K562 (cell line): ENCODE results near the gene FHL1. TPM values are rescaled to one million over a fixed set of nuclear protein-coding genes. Genes with fewer than 3 reads are reported as not detected.

Experiments used
- ATAC-seq: fragments of 200-7000 bp; cut with Tn5 transposase; 3 replicates; pipeline ENCODE4 v1.9.1; 2020; ENCODE audit warnings: moderate library complexity
- BruUV-seq: library from RNA; stranded (reverse); fragments of 400-500 nt; replicated peaks from 2 replicates; lab custom pipeline; 2021; lab: Mats Ljungman, UMichigan
- CTCF ChIA-PET: fragments of 300-600 bp; formaldehyde crosslinking; extraction: SDS; loops from one replicate; lab custom pipeline; 2021; ENCODE audit warnings: low intra/inter-chr PET ratio; lab: Yijun Ruan, JAX
- POLR2A ChIA-PET: fragments of 300-600, 350-650 bp; sonication (Branson Sonifier 250); formaldehyde crosslinking; extraction: SDS; loops from one replicate; lab custom pipeline; 2021; ENCODE audit warnings: antibody characterized with exemption, inconsistent platforms; lab: Yijun Ruan, JAX
- DNase-seq, 4 experiments: peaks; one replicate each; pipeline versions ENCODE4 v3.0.0 to v3.0.0-alpha.2; 2011 to 2018; ENCODE audit warnings: low spot score in 3 of 4, mixed read lengths in 3 of 4; ENCODE audit errors: extremely low read depth in 1 of 4
- FAIRE-seq: peaks from 2 replicates; lab custom pipeline; 2011; peaks lifted over from hg19 to GRCh38; lab: Jason Lieb, UNC
- H2AFZ ChIP-seq: 2 replicates; pipeline ENCODE4 v1.6.0; 2011; ENCODE audit warnings: low read depth, low read length, control low read depth, inconsistent platforms
- H3K27ac ChIP-seq: fragments of 200-600 bp; 3 replicates; pipeline ENCODE4 v1.8.0; 2011; ENCODE audit warnings: low read depth, mild to moderate bottlenecking, control low read depth, inconsistent platforms, low read length, moderate library complexity, mixed read lengths; ENCODE audit errors: extremely low read depth
- H3K27me3 ChIP-seq, 2 experiments: fragments of 300-600 bp in 1 of 2; 2 replicates in 1 of 2; 3 replicates in 1 of 2; pipeline versions ENCODE4 v1.6.0 to v1.8.0; 2011; ENCODE audit warnings: inconsistent platforms in 2 of 2, low read length in 2 of 2, mild to moderate bottlenecking in 1 of 2, mixed read lengths in 1 of 2, moderate library complexity in 1 of 2; ENCODE audit not compliant: control insufficient read depth in 2 of 2, insufficient read depth in 2 of 2
- H3K36me3 ChIP-seq: fragments of 300-600 bp; 3 replicates; pipeline ENCODE4 v1.8.0; 2011; ENCODE audit warnings: mild to moderate bottlenecking, low read length, inconsistent platforms; ENCODE audit not compliant: control insufficient read depth, insufficient read depth
- H3K4me1 ChIP-seq, 2 experiments: fragments of 200-600 bp in 1 of 2; replicated peaks in 1 of 2; 2 replicates in 1 of 2; 3 replicates in 1 of 2; pipeline versions ENCODE4 v1.5.1 to v1.8.0; 2011; ENCODE audit warnings: inconsistent platforms in 2 of 2, low read length in 2 of 2, mild to moderate bottlenecking in 1 of 2, mixed read lengths in 1 of 2, moderate library complexity in 1 of 2; ENCODE audit not compliant: control insufficient read depth in 2 of 2, insufficient read depth in 2 of 2
- H3K4me2 ChIP-seq: 2 replicates; pipeline ENCODE4 v1.6.1; 2011; ENCODE audit warnings: low read length, control low read depth, inconsistent platforms, mixed read lengths; ENCODE audit not compliant: insufficient read depth
- H3K4me3 ChIP-seq: fragments of 200-600 bp; sonication (generic), shearing (Covaris generic); 2 replicates; pipeline ENCODE4 v1.5.1; 2016; ENCODE audit warnings: control low read depth, inconsistent platforms
- H3K79me2 ChIP-seq: fragments of 200-600 bp; 3 replicates; pipeline ENCODE4 v1.8.0; 2011; ENCODE audit warnings: low read length, inconsistent platforms; ENCODE audit not compliant: control insufficient read depth, insufficient read depth
- H3K9ac ChIP-seq, 2 experiments: 2 replicates each; pipeline versions ENCODE4 v1.6.0 to v1.6.1; 2011; ENCODE audit warnings: low read depth in 2 of 2, low read length in 2 of 2, control low read depth in 1 of 2, inconsistent platforms in 1 of 2, mild to moderate bottlenecking in 1 of 2, mixed read lengths in 1 of 2; ENCODE audit not compliant: insufficient read depth in 1 of 2
- H3K9me1 ChIP-seq: one replicate; pipeline ENCODE4 v1.6.0; 2011; ENCODE audit warnings: inconsistent platforms, mild to moderate bottlenecking, low read length, moderate library complexity; ENCODE audit not compliant: control insufficient read depth, insufficient read depth
- H3K9me3 ChIP-seq: replicated peaks from 2 replicates; pipeline ENCODE4 v1.5.1; 2011; ENCODE audit warnings: low read depth, low read length, inconsistent platforms; ENCODE audit not compliant: control insufficient read depth, insufficient read depth
- H4K20me1 ChIP-seq: replicated peaks from 2 replicates; pipeline ENCODE4 v1.6.1; 2011; ENCODE audit warnings: low read length, inconsistent platforms, mixed read lengths; ENCODE audit not compliant: control insufficient read depth, insufficient read depth
- CHAMP1 ChIP-seq: fragments of 450-650 bp; IDR thresholded peaks from 2 replicates; pipeline ENCODE4 v1.6.1; 2016; ENCODE audit warnings: mild to moderate bottlenecking
- ETV5 ChIP-seq: sonication (generic); formaldehyde crosslinking; IDR thresholded peaks from 2 replicates; pipeline ENCODE4 v1.4.0; 2020; ENCODE audit warnings: low read depth, mild to moderate bottlenecking, missing genetic modification reagents
- GABPA ChIP-seq: fragments of 200-800 bp; sonication (Bioruptor generic); conservative IDR thresholded peaks from 2 replicates; pipeline ENCODE4 v1.6.1; 2016; ENCODE audit warnings: low read depth, missing genetic modification characterization, missing compliant biosample characterization
- HES1 ChIP-seq: fragments of 450-650 bp; IDR thresholded peaks from 2 replicates; pipeline ENCODE4 v1.6.1; 2016; ENCODE audit warnings: low read depth, mild to moderate bottlenecking, moderate library complexity
- LEF1 ChIP-seq: fragments of 450-650 bp; IDR thresholded peaks from 2 replicates; pipeline ENCODE4 v1.6.1; 2016; ENCODE audit warnings: mild to moderate bottlenecking
- MCM2 ChIP-seq: fragments of 450-650 bp; IDR thresholded peaks from 2 replicates; pipeline ENCODE4 v1.6.1; 2017; ENCODE audit warnings: low read depth, mild to moderate bottlenecking
- NR3C1 ChIP-seq: sonication (generic); formaldehyde crosslinking; IDR thresholded peaks from 2 replicates; pipeline ENCODE4 v1.8.1; 2022; ENCODE audit warnings: missing genetic modification reagents
- PHB ChIP-seq: fragments of 250-450 bp; sonication (Bioruptor Pico); IDR thresholded peaks from 2 replicates; pipeline ENCODE4 v1.5.0; 2021
- PPARD ChIP-seq: fragments of 250-450 bp; sonication (Bioruptor Pico); IDR thresholded peaks from 2 replicates; pipeline ENCODE4 v1.8.0; 2022; ENCODE audit warnings: inconsistent platforms, mild to moderate bottlenecking, moderate library complexity
- RBM22 ChIP-seq: fragments of 200-400 bp; formaldehyde crosslinking; IDR thresholded peaks from 2 replicates; pipeline ENCODE4 v1.6.1; 2018; ENCODE audit warnings: low read length, low read depth; ENCODE audit not compliant: poor library complexity, severe bottlenecking
- SREBF1 ChIP-seq: fragments of 150-350 bp; IDR thresholded peaks from 2 replicates; pipeline ENCODE4 v1.6.1; 2014; ENCODE audit warnings: antibody characterized with exemption, low read depth, low read length, borderline replicate concordance
- U2AF2 ChIP-seq: fragments of 200-400 bp; formaldehyde crosslinking; optimal IDR thresholded peaks from 2 replicates; pipeline ENCODE3; 2017; ENCODE audit warnings: low read depth, mild to moderate bottlenecking, low read length
- WGBS: fragments of 100-300 bp; shearing (Covaris generic); methylation state at CpG from one replicate; pipeline ENCODE4 v1.1.6; 2016; ENCODE audit warnings: low coverage, mixed read lengths; ENCODE audit not compliant: insufficient coverage; ENCODE audit errors: missing lambda C conversion rate; 5-methylcytosine and 5-hydroxymethylcytosine counted together
- in situ Hi-C: fragments of 300-500 bp; cut with MboI; formaldehyde crosslinking; loops from 4 replicates; pipeline ENCODE4 v1.15.0; 2018; ENCODE audit warnings: inconsistent platforms, mixed read lengths
- intact Hi-C: fragments of 100-400 bp; cut with micrococcal nuclease; formaldehyde crosslinking; loops from 2 replicates; pipeline ENCODE4 v1.14.2; 2022
- polyA plus RNA-seq, 8 experiments: library from polyadenylated mRNA; depleted of rRNA in 4 of 8; stranded (reverse) in 5 of 8; unstranded in 3 of 8; fragments of >200 nt; fragmentation: Nextera tagmentation in 2 of 8; fragmentation: Illumina TruSeq in 1 of 8; extraction: Ambion mirVana in 2 of 8; extraction: Trizol in 1 of 8; gene quantifications; 2 replicates each; pipeline versions ENCODE4 v1.2.1 to v1.2.3, GENCODE V29; 2011 to 2014; ENCODE audit warnings: inconsistent platforms in 1 of 8, missing spikeins in 1 of 8
- total RNA-seq, 7 experiments: library from RNA; depleted of rRNA in 6 of 7; stranded (reverse); fragments of >200 nt in 6 of 7; fragmentation: Illumina TruSeq in 2 of 7; extraction: Trizol in 2 of 7; gene quantifications; 2 replicates each; pipeline versions ENCODE4 v1.2.1 to v1.2.3, GENCODE V29; 2011 to 2021; ENCODE audit warnings: low replicate concordance in 1 of 7

The FHL1 gene
- total and polyA plus RNA-seq, 9 of the 15 experiments (the other 6 are each of a cell fraction or from before 2014, with no cell fraction given), result 0.03 to 3.0 (median 0.13) TPM; not detected in 1

- Histone ChIP-seq H3K9me3 (no peaks in the 10 kb centered on the region), H4K20me1 (no peaks in the 10 kb centered on the region), H3K36me3 (peaks cover 62% of the 10 kb centered on the region; the same call in 2 of the 3 replicates), H3K9ac (no peak overlapping the region), H3K9me1 (no peaks in the 10 kb centered on the region), H3K79me2 (no peaks in the 10 kb centered on the region), H2AFZ (no peak overlapping the region), H3K4me2 (no peak overlapping the region), H3K27ac (no peak overlapping the region), H3K4me1 (no peaks in the 10 kb centered on the region; a peak in 1 of 5 replicates), H3K27me3 (no peaks in the 10 kb centered on the region), H3K4me3 (no peak overlapping the region)
- in situ Hi-C loops, result no loop called here
- TF ChIP-seq ETV5 (CRISPR knock-in tag) (no peak), HES1 (no peak), CHAMP1 (no peak), GABPA (tag) (no peak), NR3C1 (no peak), PPARD (no peak), PHB (CRISPR knock-in tag) (no peak), RBM22 (no peak), MCM2 (no peak), U2AF2 (no peak), SREBF1 (no peak), LEF1 (no peak)
- FAIRE-seq, result no peak
- CTCF ChIA-PET, result no interaction called here
- POLR2A ChIA-PET, result no interaction called here
- no peak for DNase-seq
- no peak for ATAC-seq
- intact Hi-C loops, result no loop called here
- 65% methylated on average over 3 of the region's 3 CpGs for WGBS
- BruUV-seq, result no TSS peak
Measured at GRCh38 chrX:136220951-136221350, 73.6 kb downstream of the FHL1 start.
